HG03060 (cell line): Measurements from ENCODE around the gene SRF.

Experiments used
- ATAC-seq: cut with Tn5 transposase; IDR thresholded peaks from one replicate; pipeline ENCODE4 v1.9.1; 2021; ENCODE audit warnings: low read depth, moderate number of reproducible peaks; ENCODE audit not compliant: unreplicated experiment

SRF gene

DNA sequence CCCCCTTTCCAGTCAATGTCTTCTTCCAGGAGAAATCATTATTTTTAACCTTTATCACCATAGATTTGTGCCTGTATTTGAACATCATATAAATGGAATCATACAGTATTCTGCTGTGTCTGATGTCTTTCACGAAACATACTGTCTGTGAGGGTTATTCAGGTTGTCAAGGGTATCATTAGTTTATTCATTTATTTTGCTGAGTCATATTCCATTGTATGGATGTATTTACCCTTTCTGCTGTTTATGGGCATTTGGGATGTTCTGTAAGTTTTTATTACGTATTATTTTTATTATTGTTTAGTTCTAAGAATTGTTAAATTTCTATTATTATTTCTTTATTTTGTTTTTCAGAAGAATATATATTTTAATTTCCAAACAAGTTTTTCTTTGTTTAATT, 36.2 kb downstream of the SRF start:
- ATAC-seq, result no peak

DNA sequence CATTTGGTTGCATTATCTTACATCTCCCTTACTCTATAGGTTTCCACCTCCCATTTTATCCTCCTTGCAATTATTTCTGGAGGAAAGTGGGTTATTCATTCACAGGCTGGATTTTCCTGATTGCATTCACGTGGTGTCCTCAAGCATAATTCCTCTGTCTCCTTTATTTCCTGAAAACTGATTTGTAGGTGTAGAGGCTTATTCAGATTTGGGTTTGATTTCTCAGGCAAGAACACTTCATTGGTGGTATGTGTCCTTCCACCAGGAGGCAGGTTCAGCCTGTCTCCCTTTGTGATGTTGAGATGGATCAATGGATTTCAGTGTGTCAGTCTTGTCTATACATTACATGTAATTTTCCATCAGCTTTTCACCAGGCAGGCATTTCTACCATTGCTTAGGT, 40.9 kb downstream of the SRF start:
- no peak for ATAC-seq

GRCh38 chr6:43213431-43213830, 42.4 kb downstream of the SRF start:
- no peak for ATAC-seq

DNA sequence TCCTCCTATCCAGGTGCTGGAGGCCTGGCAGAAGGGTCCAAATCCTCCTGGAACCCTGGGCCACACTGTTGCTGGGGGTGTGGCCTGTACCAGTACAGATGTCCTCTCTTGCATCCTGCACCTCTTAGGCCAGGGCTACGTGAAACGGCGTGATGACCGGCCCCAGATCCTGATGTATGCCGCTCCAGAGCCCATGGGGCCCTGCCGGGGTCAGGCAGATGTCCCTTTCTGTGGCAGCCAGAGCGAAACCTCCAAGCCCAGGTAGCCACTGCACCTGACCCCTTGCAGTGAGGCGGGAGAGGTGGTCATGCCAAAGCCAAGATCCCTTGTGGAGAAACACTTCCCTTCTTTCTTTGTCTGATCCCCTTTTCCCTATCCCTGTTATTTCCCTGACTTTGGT, 44.0 kb downstream of the SRF start:
- ATAC-seq, result no peak

DNA sequence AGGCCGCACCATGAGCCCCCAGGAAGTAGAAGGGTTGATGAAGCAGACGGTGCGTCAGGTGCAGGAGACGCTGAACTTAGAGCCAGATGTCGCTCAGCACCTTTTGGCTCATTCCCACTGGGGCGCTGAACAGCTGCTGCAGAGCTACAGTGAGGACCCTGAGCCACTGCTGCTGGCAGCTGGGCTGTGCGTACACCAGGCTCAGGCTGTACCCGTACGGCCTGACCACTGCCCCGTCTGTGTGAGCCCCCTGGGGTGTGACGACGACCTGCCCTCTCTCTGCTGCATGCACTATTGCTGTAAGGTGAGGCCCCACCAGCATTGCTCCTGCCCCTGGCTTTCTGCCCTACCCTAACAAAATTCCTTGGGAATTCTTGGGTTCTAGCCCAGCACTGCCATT, 45.1 kb downstream of the SRF start:
- ATAC-seq, result no peak

DNA sequence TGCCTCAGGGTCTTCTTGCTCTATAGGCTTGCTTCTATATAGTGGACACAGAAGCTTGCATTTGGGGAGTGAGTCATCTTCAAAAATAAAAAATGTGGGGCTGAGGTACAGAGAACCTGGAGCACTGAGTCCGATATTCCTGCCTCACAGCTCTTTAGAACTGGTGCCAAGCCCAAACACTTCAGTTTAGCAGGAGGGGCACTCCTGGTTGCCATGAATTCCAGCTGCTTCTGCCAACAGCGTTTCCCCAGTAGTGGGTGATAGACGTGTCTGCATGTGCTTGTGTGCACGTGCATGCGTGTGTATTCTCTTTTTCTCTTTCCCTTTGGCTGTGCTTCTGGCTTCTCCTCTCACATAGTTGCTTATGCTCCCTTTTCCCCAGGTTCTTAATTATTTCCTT, 46.3 kb downstream of the SRF start:
- ATAC-seq, result no peak

GRCh38 chr6:43219119-43219518, 48.0 kb downstream of the SRF start:
- no peak for ATAC-seq

DNA sequence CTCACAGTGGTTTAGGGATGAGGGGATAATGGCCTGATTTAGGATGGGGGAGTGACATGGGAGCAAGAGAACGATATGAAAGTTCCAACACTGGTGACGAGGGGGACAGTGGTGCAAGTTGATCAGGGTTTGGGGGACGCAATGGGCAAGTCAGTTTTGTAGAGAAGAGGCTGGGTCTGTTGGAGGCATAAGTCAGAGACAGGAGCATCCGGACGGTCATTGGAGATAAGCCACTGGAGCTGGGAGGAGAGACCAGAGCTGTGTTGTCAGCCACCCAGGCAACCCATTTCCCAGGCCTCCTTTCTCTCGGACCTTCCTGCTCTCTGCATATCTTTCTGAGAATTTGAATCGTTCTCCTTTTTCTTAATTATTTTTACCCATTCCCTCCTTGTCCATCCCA, 48.7 kb downstream of the SRF start:
- ATAC-seq, result no peak

DNA sequence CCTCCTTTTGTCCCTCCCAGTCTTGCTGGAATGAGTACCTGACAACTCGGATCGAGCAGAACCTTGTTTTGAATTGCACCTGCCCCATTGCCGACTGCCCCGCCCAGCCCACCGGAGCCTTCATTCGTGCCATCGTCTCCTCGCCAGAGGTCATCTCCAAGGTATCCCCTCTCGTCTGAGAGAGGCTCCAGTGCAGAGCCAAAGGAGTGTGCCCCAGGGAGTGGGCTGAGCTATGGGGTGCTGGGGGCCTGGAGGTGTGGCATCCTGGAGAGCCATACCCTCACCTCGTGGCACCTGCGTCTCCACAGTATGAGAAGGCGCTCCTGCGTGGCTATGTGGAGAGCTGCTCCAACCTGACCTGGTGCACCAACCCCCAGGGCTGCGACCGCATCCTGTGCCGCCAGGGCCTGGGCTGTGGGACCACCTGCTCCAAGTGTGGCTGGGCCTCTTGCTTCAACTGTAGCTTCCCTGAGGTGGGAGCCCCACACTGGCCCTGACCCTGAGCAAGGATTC, 49.4 kb downstream of the SRF start:
- ATAC-seq, result no peak

GRCh38 chr6:43221046-43221972, 50.2 kb downstream of the SRF start:
- no peak for ATAC-seq

DNA sequence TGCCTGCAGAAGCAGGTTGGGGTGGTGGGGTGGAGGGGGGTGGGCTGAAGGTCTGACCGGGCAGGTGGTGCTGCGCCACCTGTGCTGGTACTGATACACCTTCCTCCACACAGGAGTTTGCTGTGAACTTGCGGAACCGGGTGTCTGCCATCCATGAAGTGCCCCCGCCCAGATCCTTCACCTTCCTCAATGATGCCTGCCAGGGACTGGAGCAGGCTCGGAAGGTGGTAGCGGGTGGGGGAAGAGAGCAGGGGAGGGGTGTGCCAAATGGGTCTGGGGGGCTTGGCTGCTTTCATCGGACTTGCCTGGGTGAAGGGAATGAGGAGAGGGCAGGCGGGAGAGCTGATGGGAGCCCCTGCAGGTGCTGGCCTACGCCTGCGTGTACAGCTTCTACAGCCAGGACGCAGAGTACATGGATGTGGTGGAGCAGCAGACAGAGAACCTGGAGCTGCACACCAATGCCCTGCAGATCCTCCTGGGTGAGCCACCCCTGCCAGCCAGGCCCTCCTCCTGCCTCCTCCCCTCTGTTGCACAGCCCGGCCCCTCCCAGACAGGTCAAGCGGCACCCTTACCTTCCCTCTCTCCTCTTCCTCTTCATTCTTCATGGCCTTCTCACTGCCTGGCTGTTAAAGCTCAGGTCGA, 51.5 kb downstream of the SRF start:
- ATAC-seq, result no peak

DNA sequence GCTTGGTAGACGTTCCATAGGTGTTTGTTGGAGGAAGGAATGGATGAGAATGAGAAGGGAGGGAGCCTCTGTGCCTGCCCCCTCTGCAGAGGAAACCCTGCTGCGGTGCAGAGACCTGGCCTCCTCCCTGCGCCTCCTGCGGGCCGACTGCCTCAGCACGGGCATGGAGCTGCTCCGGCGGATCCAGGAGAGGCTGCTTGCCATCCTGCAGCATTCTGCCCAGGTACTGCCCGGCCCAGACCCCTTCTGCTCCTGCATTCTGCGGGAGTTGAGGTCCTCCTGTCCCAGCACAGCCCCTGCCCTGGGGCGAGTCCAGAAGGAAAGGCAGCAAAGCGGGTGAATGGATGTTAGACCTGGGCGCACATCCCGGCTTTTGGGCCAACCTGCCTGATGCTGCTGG, 52.1 kb downstream of the SRF start:
- no peak for ATAC-seq

DNA sequence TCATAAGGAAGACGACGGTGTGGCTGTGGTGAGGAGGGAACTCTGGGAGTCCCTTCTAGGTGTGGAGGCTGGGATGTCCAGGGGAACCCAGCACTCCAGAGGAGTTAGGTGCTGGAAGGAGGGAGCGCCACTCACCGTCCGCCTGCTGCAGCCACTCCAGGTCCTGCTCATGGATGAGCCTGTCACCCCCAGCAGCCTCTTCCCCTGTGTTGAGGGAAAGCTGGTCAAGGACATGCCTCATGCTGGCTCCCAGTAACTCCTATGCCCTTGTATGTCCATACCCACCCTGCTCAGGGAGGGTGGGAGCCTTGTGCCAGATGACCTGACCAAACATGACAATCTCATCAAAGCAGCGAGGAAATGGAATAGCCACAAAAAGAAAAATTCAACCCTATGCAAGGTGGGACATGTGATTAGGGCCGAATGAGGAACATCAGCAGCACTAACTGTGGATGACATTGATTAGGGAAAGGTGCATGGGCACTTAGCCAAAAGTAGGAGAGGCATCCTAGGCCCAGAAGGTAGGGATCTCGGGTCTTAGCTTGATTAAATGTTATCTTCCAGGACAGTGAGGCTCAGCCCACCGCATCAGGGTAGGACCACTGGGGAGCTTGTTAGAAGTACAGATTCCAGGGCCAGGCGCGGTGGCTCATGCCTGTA, 55.3 kb downstream of the SRF start:
- no peak for ATAC-seq

- ATAC-seq, result peak; percentile 37
Observed at GRCh38 chr6:43228951-43229802, 58.1 kb downstream of the SRF start, which contains the start of gene DNPH1. Gene DNPH1 (minus strand): TSS chr6:43229481. CDS start chr6:43229456, 25 bp downstream.

- ATAC-seq, result no peak
Observed at GRCh38 chr6:43229803-43230620, 58.9 kb downstream of the SRF start.

DNA sequence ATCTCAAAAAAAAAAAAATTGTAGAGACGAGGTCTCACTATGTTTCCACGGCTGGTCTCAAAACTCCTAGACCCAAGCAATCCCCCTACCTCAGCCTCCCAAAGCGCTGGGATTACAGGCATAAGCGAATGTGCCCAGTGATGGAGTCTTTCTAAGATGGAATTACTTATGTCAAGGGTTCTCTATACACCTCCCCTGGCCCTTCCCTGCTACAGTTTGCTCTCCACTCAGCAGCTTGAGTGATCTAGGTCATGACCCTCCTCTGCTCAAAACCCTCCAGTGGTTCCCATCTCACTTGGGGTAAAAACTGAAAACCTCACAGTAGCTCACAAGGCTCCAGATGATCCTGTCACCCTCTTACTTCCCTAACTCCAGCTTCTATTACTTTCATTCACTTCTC, 60.0 kb downstream of the SRF start:
- no peak for ATAC-seq
